Measurements from ENCODE around the gene EMSY.

The EMSY gene

GRCh38 chr11:76453248-76453647 lies 8.4 kb downstream of the EMSY start:
- H3K9me3 ChIP-seq (ENCODE audit: control insufficient read depth in 5 of 5, low read length in 5 of 5) = no peaks in the 10 kb centered on the region
- H3K4me3 ChIP-seq (ENCODE audit: low read depth in 1 of 5, low read length in 5 of 5) = no peak overlapping the region
- no peaks in the 10 kb centered on the region for H3K27me3 ChIP-seq (ENCODE audit: control insufficient read depth in 5 of 5, insufficient read depth in 4 of 5, low read length in 5 of 5)
- H3K27ac ChIP-seq (ENCODE audit: low read depth, low read length) = no peak overlapping the region
- H3K36me3 ChIP-seq (ENCODE audit: control insufficient read depth in 5 of 5, insufficient read depth in 5 of 5, low read length in 5 of 5) = peaks cover 16 to 48% (median 24%) of the 10 kb centered on the region in 5 donors
- no peak overlapping the region for H3K9ac ChIP-seq (ENCODE audit: low read length in 5 of 5)
- no peaks in the 10 kb centered on the region for H3K4me1 ChIP-seq (ENCODE audit: control insufficient read depth in 5 of 5, insufficient read depth in 5 of 5, low read length in 5 of 5)

GRCh38 chr11:76455331-76455730 lies 10.5 kb downstream of the EMSY start:
- Histone ChIP-seq H3K36me3 (ENCODE audit: control insufficient read depth in 5 of 5, insufficient read depth in 5 of 5, low read length in 5 of 5) (peaks cover 8 to 54% (median 25%) of the 10 kb centered on the region in 5 donors), H3K27ac (ENCODE audit: low read depth, low read length) (no peak overlapping the region), H3K27me3 (ENCODE audit: control insufficient read depth in 5 of 5, insufficient read depth in 4 of 5, low read length in 5 of 5) (no peaks in the 10 kb centered on the region), H3K4me1 (ENCODE audit: control insufficient read depth in 5 of 5, insufficient read depth in 5 of 5, low read length in 5 of 5) (no peaks in the 10 kb centered on the region), H3K4me3 (ENCODE audit: low read depth in 1 of 5, low read length in 5 of 5) (no peak overlapping the region), H3K9ac (ENCODE audit: low read length in 5 of 5) (no peak overlapping the region), H3K9me3 (ENCODE audit: control insufficient read depth in 5 of 5, low read length in 5 of 5) (no peaks in the 10 kb centered on the region)

- Histone ChIP-seq H3K4me1 (ENCODE audit: control insufficient read depth in 5 of 5, insufficient read depth in 5 of 5, low read length in 5 of 5) (no peaks in the 10 kb centered on the region), H3K9ac (ENCODE audit: low read length in 5 of 5) (no peak overlapping the region), H3K4me3 (ENCODE audit: low read depth in 1 of 5, low read length in 5 of 5) (no peak overlapping the region), H3K27me3 (ENCODE audit: control insufficient read depth in 5 of 5, insufficient read depth in 4 of 5, low read length in 5 of 5) (no peaks in the 10 kb centered on the region), H3K36me3 (ENCODE audit: control insufficient read depth in 5 of 5, insufficient read depth in 5 of 5, low read length in 5 of 5) (peaks cover 7 to 54% (median 25%) of the 10 kb centered on the region in 5 donors), H3K9me3 (ENCODE audit: control insufficient read depth in 5 of 5, low read length in 5 of 5) (no peaks in the 10 kb centered on the region), H3K27ac (ENCODE audit: low read depth, low read length) (no peak overlapping the region)
Observed at GRCh38 chr11:76455931-76456330, 11.1 kb downstream of the EMSY start.

- H3K36me3 ChIP-seq (ENCODE audit: control insufficient read depth in 5 of 5, insufficient read depth in 5 of 5, low read length in 5 of 5) = peaks cover 4 to 54% (median 25%) of the 10 kb centered on the region in 5 donors
- no peak overlapping the region for H3K27ac ChIP-seq (ENCODE audit: low read depth, low read length)
- H3K9ac ChIP-seq (ENCODE audit: low read length in 5 of 5) = no peak overlapping the region
- no peaks in the 10 kb centered on the region for H3K4me1 ChIP-seq (ENCODE audit: control insufficient read depth in 5 of 5, insufficient read depth in 5 of 5, low read length in 5 of 5)
- H3K4me3 ChIP-seq (ENCODE audit: low read depth in 1 of 5, low read length in 5 of 5) = no peak overlapping the region
- H3K9me3 ChIP-seq (ENCODE audit: control insufficient read depth in 5 of 5, low read length in 5 of 5) = no peaks in the 10 kb centered on the region
- no peaks in the 10 kb centered on the region for H3K27me3 ChIP-seq (ENCODE audit: control insufficient read depth in 5 of 5, insufficient read depth in 4 of 5, low read length in 5 of 5)
Observed at GRCh38 chr11:76456571-76456970, 11.8 kb downstream of the EMSY start.

GRCh38 chr11:76459299-76459698 lies 14.5 kb downstream of the EMSY start:
- H3K27me3 ChIP-seq (ENCODE audit: control insufficient read depth in 5 of 5, insufficient read depth in 4 of 5, low read length in 5 of 5) = no peaks in the 10 kb centered on the region
- H3K4me3 ChIP-seq (ENCODE audit: low read depth in 1 of 5, low read length in 5 of 5) = no peak overlapping the region
- H3K9me3 ChIP-seq (ENCODE audit: control insufficient read depth in 5 of 5, low read length in 5 of 5) = no peaks in the 10 kb centered on the region
- no peak overlapping the region for H3K9ac ChIP-seq (ENCODE audit: low read length in 5 of 5)
- H3K4me1 ChIP-seq (ENCODE audit: control insufficient read depth in 5 of 5, insufficient read depth in 5 of 5, low read length in 5 of 5) = no peaks in the 10 kb centered on the region
- H3K36me3 ChIP-seq (ENCODE audit: control insufficient read depth in 5 of 5, insufficient read depth in 5 of 5, low read length in 5 of 5) = peaks cover 5 to 41% (median 16%) of the 10 kb centered on the region in 5 donors
- no peak overlapping the region for H3K27ac ChIP-seq (ENCODE audit: low read depth, low read length)

- H3K27me3 ChIP-seq (ENCODE audit: control insufficient read depth in 5 of 5, insufficient read depth in 4 of 5, low read length in 5 of 5) = no peaks in the 10 kb centered on the region
- H3K4me3 ChIP-seq (ENCODE audit: low read depth in 1 of 5, low read length in 5 of 5) = no peak overlapping the region
- H3K9ac ChIP-seq (ENCODE audit: low read length in 5 of 5) = no peak overlapping the region
- no peaks in the 10 kb centered on the region for H3K4me1 ChIP-seq (ENCODE audit: control insufficient read depth in 5 of 5, insufficient read depth in 5 of 5, low read length in 5 of 5)
- peaks cover 5 to 46% (median 17%) of the 10 kb centered on the region in 5 donors for H3K36me3 ChIP-seq (ENCODE audit: control insufficient read depth in 5 of 5, insufficient read depth in 5 of 5, low read length in 5 of 5)
- no peaks in the 10 kb centered on the region for H3K9me3 ChIP-seq (ENCODE audit: control insufficient read depth in 5 of 5, low read length in 5 of 5)
- H3K27ac ChIP-seq (ENCODE audit: low read depth, low read length) = no peak overlapping the region
Observed at GRCh38 chr11:76459846-76460245, 15.0 kb downstream of the EMSY start.

GRCh38 chr11:76462317-76462716 lies 17.5 kb downstream of the EMSY start:
- peaks cover 5 to 48% (median 19%) of the 10 kb centered on the region in 5 donors for H3K36me3 ChIP-seq (ENCODE audit: control insufficient read depth in 5 of 5, insufficient read depth in 5 of 5, low read length in 5 of 5)
- no peaks in the 10 kb centered on the region for H3K4me1 ChIP-seq (ENCODE audit: control insufficient read depth in 5 of 5, insufficient read depth in 5 of 5, low read length in 5 of 5)
- no peaks in the 10 kb centered on the region for H3K27me3 ChIP-seq (ENCODE audit: control insufficient read depth in 5 of 5, insufficient read depth in 4 of 5, low read length in 5 of 5)
- H3K4me3 ChIP-seq (ENCODE audit: low read depth in 1 of 5, low read length in 5 of 5) = no peak overlapping the region
- H3K9me3 ChIP-seq (ENCODE audit: control insufficient read depth in 5 of 5, low read length in 5 of 5) = no peaks in the 10 kb centered on the region
- no peak overlapping the region for H3K9ac ChIP-seq (ENCODE audit: low read length in 5 of 5)
- H3K27ac ChIP-seq (ENCODE audit: low read depth, low read length) = no peak overlapping the region

- H3K9me3 ChIP-seq (ENCODE audit: control insufficient read depth in 5 of 5, low read length in 5 of 5) = no peaks in the 10 kb centered on the region
- no peaks in the 10 kb centered on the region for H3K27me3 ChIP-seq (ENCODE audit: control insufficient read depth in 5 of 5, insufficient read depth in 4 of 5, low read length in 5 of 5)
- no peak overlapping the region for H3K27ac ChIP-seq (ENCODE audit: low read depth, low read length)
- no peak overlapping the region for H3K4me3 ChIP-seq (ENCODE audit: low read depth in 1 of 5, low read length in 5 of 5)
- peaks cover 8 to 42% (median 16%) of the 10 kb centered on the region in 5 donors for H3K36me3 ChIP-seq (ENCODE audit: control insufficient read depth in 5 of 5, insufficient read depth in 5 of 5, low read length in 5 of 5)
- H3K4me1 ChIP-seq (ENCODE audit: control insufficient read depth in 5 of 5, insufficient read depth in 5 of 5, low read length in 5 of 5) = no peaks in the 10 kb centered on the region
- H3K9ac ChIP-seq (ENCODE audit: low read length in 5 of 5) = no peak overlapping the region
Observed at GRCh38 chr11:76465701-76466100, 20.9 kb downstream of the EMSY start.

GRCh38 chr11:76466666-76467065 lies 21.8 kb downstream of the EMSY start:
- no peak overlapping the region for H3K9ac ChIP-seq (ENCODE audit: low read length in 5 of 5)
- no peak overlapping the region for H3K4me3 ChIP-seq (ENCODE audit: low read depth in 1 of 5, low read length in 5 of 5)
- H3K27me3 ChIP-seq (ENCODE audit: control insufficient read depth in 5 of 5, insufficient read depth in 4 of 5, low read length in 5 of 5) = no peaks in the 10 kb centered on the region
- H3K36me3 ChIP-seq (ENCODE audit: control insufficient read depth in 5 of 5, insufficient read depth in 5 of 5, low read length in 5 of 5) = peaks cover 8 to 49% (median 18%) of the 10 kb centered on the region in 5 donors
- H3K9me3 ChIP-seq (ENCODE audit: control insufficient read depth in 5 of 5, low read length in 5 of 5) = no peaks in the 10 kb centered on the region
- no peak overlapping the region for H3K27ac ChIP-seq (ENCODE audit: low read depth, low read length)
- H3K4me1 ChIP-seq (ENCODE audit: control insufficient read depth in 5 of 5, insufficient read depth in 5 of 5, low read length in 5 of 5) = no peaks in the 10 kb centered on the region

- no peak overlapping the region for H3K27ac ChIP-seq (ENCODE audit: low read depth, low read length)
- H3K9me3 ChIP-seq (ENCODE audit: control insufficient read depth in 5 of 5, low read length in 5 of 5) = no peaks in the 10 kb centered on the region
- no peaks in the 10 kb centered on the region for H3K27me3 ChIP-seq (ENCODE audit: control insufficient read depth in 5 of 5, insufficient read depth in 4 of 5, low read length in 5 of 5)
- no peak overlapping the region for H3K4me3 ChIP-seq (ENCODE audit: low read depth in 1 of 5, low read length in 5 of 5)
- H3K36me3 ChIP-seq (ENCODE audit: control insufficient read depth in 5 of 5, insufficient read depth in 5 of 5, low read length in 5 of 5) = peaks cover 17 to 59% (median 22%) of the 10 kb centered on the region in 5 donors
- no peaks in the 10 kb centered on the region for H3K4me1 ChIP-seq (ENCODE audit: control insufficient read depth in 5 of 5, insufficient read depth in 5 of 5, low read length in 5 of 5)
- no peak overlapping the region for H3K9ac ChIP-seq (ENCODE audit: low read length in 5 of 5)
Observed at GRCh38 chr11:76469141-76469540, 24.3 kb downstream of the EMSY start.

GRCh38 chr11:76471382-76471781 lies 26.6 kb downstream of the EMSY start:
- no peaks in the 10 kb centered on the region for H3K27me3 ChIP-seq (ENCODE audit: control insufficient read depth in 5 of 5, insufficient read depth in 4 of 5, low read length in 5 of 5)
- no peaks in the 10 kb centered on the region for H3K4me1 ChIP-seq (ENCODE audit: control insufficient read depth in 5 of 5, insufficient read depth in 5 of 5, low read length in 5 of 5)
- H3K9ac ChIP-seq (ENCODE audit: low read length in 5 of 5) = no peak overlapping the region
- peaks cover 12 to 52% (median 26%) of the 10 kb centered on the region in 5 donors for H3K36me3 ChIP-seq (ENCODE audit: control insufficient read depth in 5 of 5, insufficient read depth in 5 of 5, low read length in 5 of 5)
- H3K9me3 ChIP-seq (ENCODE audit: control insufficient read depth in 5 of 5, low read length in 5 of 5) = no peaks in the 10 kb centered on the region
- no peak overlapping the region for H3K4me3 ChIP-seq (ENCODE audit: low read depth in 1 of 5, low read length in 5 of 5)
- H3K27ac ChIP-seq (ENCODE audit: low read depth, low read length) = no peak overlapping the region

Measured in subcutaneous abdominal adipose tissue (tissue), 5 donors.